GM19238 (cell line): ENCODE measurements around the gene SDK1.

Experiments
- DNase-seq: peaks from one replicate; pipeline ENCODE4 v3.0.0; 2011; ENCODE audit warnings: low spot score; ENCODE audit not compliant: insufficient read length

SDK1 gene

GRCh38 chr7:4069268-4070095 lies 768.4 kb downstream of the SDK1 start:
- no peak for DNase-seq

GRCh38 chr7:4070214-4070613 lies 769.2 kb downstream of the SDK1 start:
- DNase-seq = no peak

- DNase-seq = no peak
These were observed 770.5 kb downstream of the SDK1 start for GRCh38 chr7:4071370-4072058.

GRCh38 chr7:4072161-4072925 lies 771.3 kb downstream of the SDK1 start:
- no peak for DNase-seq

GRCh38 chr7:4073052-4073451 lies 772.0 kb downstream of the SDK1 start:
- no peak for DNase-seq

- DNase-seq = no peak
These were observed 772.7 kb downstream of the SDK1 start for GRCh38 chr7:4073750-4074149.

GRCh38 chr7:4074407-4074806 lies 773.4 kb downstream of the SDK1 start:
- DNase-seq = no peak

GRCh38 chr7:4074994-4075393 lies 773.9 kb downstream of the SDK1 start:
- DNase-seq = no peak

- DNase-seq = no peak
These were observed 775.7 kb downstream of the SDK1 start for GRCh38 chr7:4076701-4077294.

GRCh38 chr7:4077980-4078379 lies 776.9 kb downstream of the SDK1 start:
- DNase-seq = no peak

GRCh38 chr7:4078580-4078979 lies 777.5 kb downstream of the SDK1 start:
- no peak for DNase-seq

GRCh38 chr7:4079366-4079765 lies 778.3 kb downstream of the SDK1 start:
- no peak for DNase-seq

- DNase-seq = no peak
These were observed 778.9 kb downstream of the SDK1 start for GRCh38 chr7:4079956-4080355.

- DNase-seq = no peak
These were observed 779.9 kb downstream of the SDK1 start for GRCh38 chr7:4080954-4081353.

GRCh38 chr7:4083513-4083912 lies 782.5 kb downstream of the SDK1 start:
- no peak for DNase-seq

- DNase-seq = no peak
These were observed 783.2 kb downstream of the SDK1 start for GRCh38 chr7:4084271-4084670.

- DNase-seq = no peak
These were observed 785.1 kb downstream of the SDK1 start for GRCh38 chr7:4085937-4086691.

GRCh38 chr7:4086723-4087122 lies 785.7 kb downstream of the SDK1 start:
- no peak for DNase-seq

- no peak for DNase-seq
These were observed 790.7 kb downstream of the SDK1 start for GRCh38 chr7:4091767-4092166.

- no peak for DNase-seq
These were observed 792.0 kb downstream of the SDK1 start for GRCh38 chr7:4093035-4093434.

GRCh38 chr7:4093483-4093882 lies 792.4 kb downstream of the SDK1 start:
- DNase-seq = no peak
